ENCODE data around the gene ETV6.

DNA sequence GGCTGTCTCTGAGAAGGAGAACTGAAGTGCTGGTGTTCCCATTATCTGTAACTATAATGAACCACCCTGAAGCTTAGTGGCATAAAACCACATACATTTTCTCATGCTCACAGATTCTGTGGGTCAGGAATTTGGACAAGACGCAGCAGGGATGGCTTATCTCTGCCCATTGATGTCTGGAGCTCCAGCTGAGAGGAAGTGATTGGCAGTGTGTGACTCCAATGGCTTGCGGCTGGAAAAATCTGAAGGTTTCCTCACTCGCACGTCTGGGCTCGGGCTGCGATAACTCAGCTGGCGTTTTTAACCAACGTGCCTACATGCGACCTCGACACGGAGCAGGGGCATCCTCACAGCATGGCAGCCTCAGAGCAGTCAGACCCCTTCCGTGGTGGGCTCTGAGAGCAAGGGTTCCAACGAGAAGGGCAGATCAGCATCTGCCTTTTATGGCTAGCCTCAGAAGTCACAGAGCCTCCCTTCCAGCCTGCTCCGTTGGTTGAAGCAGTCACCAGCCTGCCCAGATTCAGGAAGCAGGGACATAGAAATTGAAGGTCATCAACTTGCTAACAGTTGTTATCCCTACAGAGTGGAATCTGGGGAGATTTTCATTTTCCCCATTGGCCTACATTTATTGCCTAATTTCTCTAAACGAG lies 277.9 kb downstream of the ETV6 start:
- TF ChIP-seq, protein P1, sequence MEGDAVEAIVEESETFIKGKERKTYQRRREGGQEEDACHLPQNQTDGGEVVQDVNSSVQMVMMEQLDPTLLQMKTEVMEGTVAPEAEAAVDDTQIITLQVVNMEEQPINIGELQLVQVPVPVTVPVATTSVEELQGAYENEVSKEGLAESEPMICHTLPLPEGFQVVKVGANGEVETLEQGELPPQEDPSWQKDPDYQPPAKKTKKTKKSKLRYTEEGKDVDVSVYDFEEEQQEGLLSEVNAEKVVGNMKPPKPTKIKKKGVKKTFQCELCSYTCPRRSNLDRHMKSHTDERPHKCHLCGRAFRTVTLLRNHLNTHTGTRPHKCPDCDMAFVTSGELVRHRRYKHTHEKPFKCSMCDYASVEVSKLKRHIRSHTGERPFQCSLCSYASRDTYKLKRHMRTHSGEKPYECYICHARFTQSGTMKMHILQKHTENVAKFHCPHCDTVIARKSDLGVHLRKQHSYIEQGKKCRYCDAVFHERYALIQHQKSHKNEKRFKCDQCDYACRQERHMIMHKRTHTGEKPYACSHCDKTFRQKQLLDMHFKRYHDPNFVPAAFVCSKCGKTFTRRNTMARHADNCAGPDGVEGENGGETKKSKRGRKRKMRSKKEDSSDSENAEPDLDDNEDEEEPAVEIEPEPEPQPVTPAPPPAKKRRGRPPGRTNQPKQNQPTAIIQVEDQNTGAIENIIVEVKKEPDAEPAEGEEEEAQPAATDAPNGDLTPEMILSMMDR (IDR thresholded peaks at IDR 0.05), result no peak
- no peak for TF ChIP-seq ZFX (IDR thresholded peaks at IDR 0.05; ENCODE audit: borderline replicate concordance)
